SK-N-MC (cell line): ENCODE data around the gene VWA7.
"Not testable (repeated sequence)": the region's sequence is repeated elsewhere in the genome, so short reads cannot be mapped to it uniquely, and the experiment has no call there.

Experiments used
- DNase-seq: peaks from one replicate; pipeline ENCODE4 v3.0.0-alpha.2; 2011; ENCODE audit warnings: low read depth, low spot score
- H3K27ac ChIP-seq: fragments of 200-600 bp; sonication (generic); 2 replicates; pipeline ENCODE4 v1.5.1; 2016; ENCODE audit warnings: mixed run types
- H3K36me3 ChIP-seq: fragments of 200-600 bp; sonication (generic); 2 replicates; pipeline ENCODE4 v1.6.1; 2017; ENCODE audit warnings: antibody characterized with exemption, low read length, mixed read lengths; ENCODE audit not compliant: insufficient read depth
- H3K4me3 ChIP-seq: fragments of 200-600 bp; sonication (generic); 2 replicates; pipeline ENCODE4 v1.5.1; 2016
- H3K9ac ChIP-seq: fragments of 200-600 bp; sonication (generic); 2 replicates; pipeline ENCODE4 v1.8.0; 2017; ENCODE audit warnings: mixed run types, mixed read lengths; ENCODE audit not compliant: insufficient read length
- H3K9me3 ChIP-seq: fragments of 200-600 bp; sonication (generic); 2 replicates; pipeline ENCODE4 v1.6.1; 2017; ENCODE audit warnings: low read depth, mild to moderate bottlenecking, antibody characterized with exemption, low read length, moderate library complexity, mixed read lengths
- EZH2 ChIP-seq: fragments of 200-600 bp; sonication (generic); IDR thresholded peaks from one replicate; pipeline ENCODE4 v1.6.1; 2017; ENCODE audit warnings: antibody characterized with exemption
- FOXP2 ChIP-seq: optimal IDR thresholded peaks from 2 replicates; pipeline ENCODE3; 2011; ENCODE audit warnings: mild to moderate bottlenecking, moderate library complexity; ENCODE audit not compliant: insufficient read depth; ENCODE audit errors: extremely low read length, control extremely low read depth
- POLR2AphosphoS5 ChIP-seq: IDR thresholded peaks from 2 replicates; pipeline ENCODE4 v1.6.1; 2012; ENCODE audit warnings: mild to moderate bottlenecking, low read depth, low read length, borderline replicate concordance

Gene VWA7

DNA sequence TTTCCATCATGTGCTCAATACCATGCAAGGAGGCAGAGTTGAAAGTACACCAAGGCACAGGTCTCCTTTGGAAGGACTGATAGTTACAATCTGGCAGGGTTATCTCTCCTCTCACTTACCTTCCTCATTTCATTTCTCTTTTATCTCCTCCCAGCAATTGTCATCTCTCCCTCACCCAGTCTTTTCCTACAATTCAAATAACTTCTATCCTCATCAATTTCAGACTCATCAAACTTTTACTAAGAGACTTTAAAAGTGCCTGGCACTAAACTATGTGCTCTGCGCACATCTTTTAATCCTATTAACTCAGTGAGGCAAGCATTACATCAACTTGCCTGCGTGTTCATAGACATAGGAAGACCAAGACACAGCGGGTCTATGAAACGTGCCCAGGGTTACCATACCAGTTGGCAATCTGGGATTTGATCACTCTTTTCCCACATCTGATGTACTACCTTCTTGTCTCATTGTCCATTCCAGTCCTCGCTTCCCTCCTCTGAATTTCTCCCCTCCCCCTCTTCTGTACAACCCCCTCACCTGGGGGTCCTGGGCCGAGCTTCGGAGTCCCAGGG, 17.3 kb upstream of the VWA7 start:
- Histone ChIP-seq H3K27ac (peak overlapping the region; percentile 86), H3K9me3 (no peaks in the 10 kb centered on the region), H3K9ac (peak overlapping the region; percentile 98), H3K4me3 (peak overlapping the region; percentile 98), H3K36me3 (peaks cover 42% of the 10 kb centered on the region)
- no peak for DNase-seq
- TF ChIP-seq FOXP2 (no peak), EZH2 (no peak), POLR2AphosphoS5 (no peak)

DNA sequence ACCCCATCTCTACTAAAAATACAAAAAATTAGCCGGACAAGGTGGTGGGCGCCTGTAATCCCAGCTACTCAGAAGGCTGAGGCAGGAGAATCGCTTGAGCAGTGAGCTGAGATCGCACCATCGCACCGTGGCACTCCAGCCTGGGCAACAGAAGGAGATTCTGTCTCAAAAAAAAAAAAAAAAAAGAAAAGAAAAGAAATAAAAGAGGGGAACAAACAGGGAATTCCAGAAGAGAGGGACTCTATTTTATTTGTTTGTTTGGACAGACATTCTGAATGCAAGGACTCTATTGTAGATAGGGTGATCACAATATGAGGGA, 16.8 kb upstream of the VWA7 start:
- H3K9me3 ChIP-seq, DNase-seq: not testable (repeated sequence)
- Histone ChIP-seq H3K4me3 (peak overlapping the region; percentile 98), H3K9ac (peak overlapping the region; percentile 98), H3K27ac (peak overlapping the region; percentile 86), H3K36me3 (peaks cover 46% of the 10 kb centered on the region)

GRCh38 chr6:31792761-31793171, 15.6 kb upstream of the VWA7 start:
- no peak for DNase-seq
- no peaks in the 10 kb centered on the region for H3K9me3 ChIP-seq
- no peak overlapping the region for H3K4me3 ChIP-seq
- H3K9ac ChIP-seq: no peak overlapping the region
- H3K27ac ChIP-seq: 0 out of 2 replicates have a peak overlapping the region, but pooled peaks have one; percentile 36
- TF ChIP-seq EZH2: no peak
- TF ChIP-seq FOXP2: no peak
- no peak for TF ChIP-seq POLR2AphosphoS5
- peaks cover 46% of the 10 kb centered on the region for H3K36me3 ChIP-seq

- peaks cover 52% of the 10 kb centered on the region for H3K36me3 ChIP-seq
- DNase-seq: no peak
- no peak overlapping the region for H3K4me3 ChIP-seq
- H3K9ac ChIP-seq: no peak overlapping the region
- 0 out of 2 replicates have a peak overlapping the region, but pooled peaks have one; percentile 36 for H3K27ac ChIP-seq
- H3K9me3 ChIP-seq: no peaks in the 10 kb centered on the region
- no peak for TF ChIP-seq FOXP2
- TF ChIP-seq EZH2: no peak
- TF ChIP-seq POLR2AphosphoS5: no peak
Observed at GRCh38 chr6:31792090-31792374, 14.9 kb upstream of the VWA7 start.

- no peaks in the 10 kb centered on the region for H3K9me3 ChIP-seq
- no peak for DNase-seq
- TF ChIP-seq FOXP2: no peak
- TF ChIP-seq EZH2: no peak
- TF ChIP-seq POLR2AphosphoS5: no peak
- no peak overlapping the region for H3K27ac ChIP-seq
- no peak overlapping the region for H3K4me3 ChIP-seq
- peaks cover 48% of the 10 kb centered on the region for H3K36me3 ChIP-seq
- no peak overlapping the region for H3K9ac ChIP-seq
Observed at GRCh38 chr6:31791324-31792089, 14.4 kb upstream of the VWA7 start.

DNA sequence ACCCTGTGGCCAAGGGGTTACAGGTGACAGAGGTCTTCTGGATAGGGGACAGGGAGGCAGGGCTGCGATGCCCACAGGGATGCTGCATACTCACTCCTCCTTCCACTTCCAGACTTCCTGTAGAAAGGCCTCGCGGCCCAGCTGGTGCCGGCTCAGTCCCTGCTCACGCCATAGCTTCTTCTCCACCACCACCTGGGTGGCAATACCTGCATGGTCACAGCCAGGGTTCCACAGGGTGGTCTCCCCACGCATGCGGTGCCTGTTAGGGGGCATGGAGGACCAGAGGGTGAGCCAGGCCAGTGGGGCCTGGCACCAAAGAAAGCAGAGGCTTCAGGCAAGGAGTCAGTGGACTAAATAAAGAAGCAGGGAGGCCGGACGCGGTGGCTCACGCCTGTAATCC, 8.3 kb upstream of the VWA7 start:
- no peak for TF ChIP-seq POLR2AphosphoS5
- TF ChIP-seq EZH2: no peak
- no peak for TF ChIP-seq FOXP2
- Histone ChIP-seq H3K27ac (no peak overlapping the region), H3K4me3 (no peak overlapping the region), H3K36me3 (peaks cover 75% of the 10 kb centered on the region), H3K9me3 (no peaks in the 10 kb centered on the region), H3K9ac (no peak overlapping the region)
- DNase-seq: no peak

DNA sequence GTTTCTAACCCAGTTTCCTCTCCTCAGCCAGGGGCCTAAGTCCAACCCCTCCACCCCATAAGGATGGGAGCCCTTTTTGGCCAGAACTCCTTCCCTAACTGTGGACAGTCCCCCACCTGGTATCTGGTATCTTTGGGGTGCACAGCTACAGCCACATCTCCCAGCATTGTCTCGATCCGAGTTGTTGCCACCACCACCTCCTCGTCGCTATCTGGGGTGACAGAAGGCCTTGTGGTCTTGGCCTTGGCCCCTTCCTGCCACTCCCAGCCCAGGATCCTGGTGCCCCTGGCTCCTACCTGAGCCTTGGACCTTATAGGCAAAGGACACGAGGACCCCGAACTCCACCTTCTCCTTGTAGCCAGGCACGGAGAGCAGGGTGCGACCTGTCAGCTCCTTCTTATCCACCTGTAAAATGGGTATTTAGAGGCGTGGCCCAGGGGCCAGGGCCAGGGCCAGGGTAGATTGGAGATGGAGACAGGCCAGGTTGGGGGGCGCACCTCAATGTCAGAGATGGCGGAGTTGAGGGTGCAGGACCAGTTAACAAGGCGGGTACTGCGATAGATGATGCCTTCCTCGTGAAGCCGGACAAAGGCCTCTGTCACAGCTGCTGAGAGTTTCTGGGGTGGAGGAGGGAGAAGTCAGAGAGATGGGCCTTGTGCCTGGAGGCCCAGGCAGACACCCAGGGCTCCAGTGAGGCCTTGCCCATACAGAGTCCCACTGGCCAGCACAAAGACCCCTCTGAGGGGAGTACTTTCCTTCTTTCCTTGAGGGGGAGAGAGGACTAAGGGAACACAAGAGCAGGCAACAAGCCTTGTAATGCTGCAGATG, 7.2 kb upstream of the VWA7 start:
- no peak for TF ChIP-seq POLR2AphosphoS5
- no peak for TF ChIP-seq EZH2
- no peak for TF ChIP-seq FOXP2
- H3K27ac ChIP-seq: no peak overlapping the region
- peaks cover 77% of the 10 kb centered on the region for H3K36me3 ChIP-seq
- no peak overlapping the region for H3K9ac ChIP-seq
- no peaks in the 10 kb centered on the region for H3K9me3 ChIP-seq
- no peak overlapping the region for H3K4me3 ChIP-seq
- DNase-seq: no peak

DNA sequence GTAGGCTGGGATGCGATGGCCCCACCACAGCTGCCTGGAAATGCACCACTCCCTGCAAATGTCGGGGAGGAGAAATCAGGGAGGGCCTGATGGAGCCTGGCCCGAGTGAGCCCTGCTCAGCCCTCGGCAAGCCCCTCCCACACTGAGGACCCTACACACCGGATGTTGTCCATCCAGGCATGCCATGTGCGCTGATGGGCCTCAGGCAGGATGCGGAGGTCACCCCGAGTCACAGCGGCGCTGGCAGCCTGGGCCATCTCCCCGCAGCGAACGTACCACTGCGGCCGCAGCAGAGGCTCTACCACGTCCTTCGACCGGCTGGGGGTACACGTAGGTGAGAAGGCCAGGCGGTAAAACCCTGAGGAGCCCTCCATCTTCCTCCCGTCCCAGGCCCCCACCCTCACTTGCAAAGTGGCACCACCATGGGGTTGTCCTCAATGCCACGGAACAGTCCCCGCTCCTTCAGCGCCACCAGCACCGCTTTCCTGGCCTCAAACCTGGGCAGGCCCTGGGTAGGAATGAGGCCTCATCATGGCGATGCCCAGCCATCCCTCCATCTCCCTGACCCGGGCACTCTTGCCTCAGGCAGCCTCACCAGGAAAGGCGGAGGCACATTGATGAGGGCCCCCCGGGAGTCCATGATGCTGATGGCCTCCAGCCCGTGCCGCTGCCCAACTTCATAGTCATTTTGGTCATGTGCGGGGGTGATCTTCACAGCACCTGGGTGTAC, 5.2 kb upstream of the VWA7 start:
- peaks cover 85% of the 10 kb centered on the region for H3K36me3 ChIP-seq
- TF ChIP-seq FOXP2: no peak
- TF ChIP-seq EZH2: no peak
- no peak for TF ChIP-seq POLR2AphosphoS5
- no peak overlapping the region for H3K27ac ChIP-seq

More for the DNA sequence above, 5.2 kb upstream of the VWA7 start:
- Histone ChIP-seq H3K9me3 (no peaks in the 10 kb centered on the region), H3K9ac (no peak overlapping the region), H3K4me3 (no peak overlapping the region)
- no peak for DNase-seq
